ENCODE measurements around the gene RRP1. TPM values are rescaled to one million over a fixed set of nuclear protein-coding genes. Genes with fewer than 3 reads are reported as not detected.

Gene RRP1
- total RNA-seq, 1 experiment from 2014 or later = 76.7 TPM

GRCh38 chr21:43848771-43849170, 59.4 kb downstream of the RRP1 start:
- Histone ChIP-seq H3K27ac (ENCODE audit: insufficient read length, low read depth, low read length) (no peak overlapping the region), H3K27me3 (ENCODE audit: insufficient read depth, low read length) (no peaks in the 10 kb centered on the region), H2AK5ac (ENCODE audit: insufficient read length, low read length) (no peak overlapping the region), H4K91ac (ENCODE audit: insufficient read length, low read depth, low read length) (no peak overlapping the region), H2BK120ac (ENCODE audit: low read depth, low read length, poor library complexity, severe bottlenecking) (no peak overlapping the region), H3K14ac (ENCODE audit: insufficient read depth, low read length) (no peak overlapping the region), H3K56ac (ENCODE audit: insufficient read length, low read depth, low read length) (no peak overlapping the region), H3K9ac (ENCODE audit: extremely low read depth, insufficient read length, low read length) (no peak overlapping the region), H3K4me2 (ENCODE audit: insufficient read depth, insufficient read length, low read length) (no peak overlapping the region), H4K5ac (ENCODE audit: insufficient read length, low read depth, low read length) (no peak overlapping the region), H2BK12ac (ENCODE audit: insufficient read length, low read depth, low read length) (no peak overlapping the region), H3K79me1 (ENCODE audit: insufficient read depth, low read depth, low read length, poor library complexity, severe bottlenecking) (no peaks in the 10 kb centered on the region), H2AFZ (ENCODE audit: low read length) (no peak overlapping the region), H3K23ac (ENCODE audit: insufficient read length, low read depth, low read length) (no peak overlapping the region), H3K23me2 (ENCODE audit: insufficient read length, low read depth, low read length, poor library complexity, severe bottlenecking) (no peaks in the 10 kb centered on the region), H3K9me3 (ENCODE audit: control insufficient read depth, low read depth, low read length) (no peaks in the 10 kb centered on the region), H3K79me2 (ENCODE audit: insufficient read depth, low read length) (no peaks in the 10 kb centered on the region), H4K8ac (replicated peaks; ENCODE audit: insufficient read length, low read depth, low read length) (no peak overlapping the region), H2BK20ac (ENCODE audit: low read depth, low read length, poor library complexity, severe bottlenecking) (no peak overlapping the region), H3K4ac (ENCODE audit: low read depth, low read length) (no peak overlapping the region), H3K18ac (ENCODE audit: insufficient read length, low read depth, low read length) (no peak overlapping the region), H3K4me1 (ENCODE audit: insufficient read depth, low read length) (no peaks in the 10 kb centered on the region), H4K20me1 (ENCODE audit: control insufficient read depth, insufficient read depth, insufficient read length) (no peaks in the 10 kb centered on the region), H3T11ph (ENCODE audit: low read length) (no peak overlapping the region), H2BK15ac (ENCODE audit: low read depth, low read length) (no peak overlapping the region), H2BK5ac (ENCODE audit: insufficient read length, low read length) (no peak overlapping the region)
- H3K9me3 Mint-ChIP-seq = no peaks in the 10 kb centered on the region; a peak in 1 of 5 replicates
- no peak overlapping the region for H3K4me3 Mint-ChIP-seq
- H3K36me3 Mint-ChIP-seq (ENCODE audit: insufficient read depth in 1 of 3, low read depth in 3 of 3) = no peaks in the 10 kb centered on the region
- H3K4me1 Mint-ChIP-seq = peaks cover 2 to 4% of the 10 kb centered on the region in 2 experiments; a peak in 2 of 4 replicates
- H3K27ac Mint-ChIP-seq = no peak overlapping the region
- WGBS (ENCODE audit: extremely low coverage, insufficient read length, low lambda C conversion rate) = no CpG with 5 or more reads among the region's 10 CpGs
- no peak for DNase-seq
- TF ChIP-seq, protein P1, sequence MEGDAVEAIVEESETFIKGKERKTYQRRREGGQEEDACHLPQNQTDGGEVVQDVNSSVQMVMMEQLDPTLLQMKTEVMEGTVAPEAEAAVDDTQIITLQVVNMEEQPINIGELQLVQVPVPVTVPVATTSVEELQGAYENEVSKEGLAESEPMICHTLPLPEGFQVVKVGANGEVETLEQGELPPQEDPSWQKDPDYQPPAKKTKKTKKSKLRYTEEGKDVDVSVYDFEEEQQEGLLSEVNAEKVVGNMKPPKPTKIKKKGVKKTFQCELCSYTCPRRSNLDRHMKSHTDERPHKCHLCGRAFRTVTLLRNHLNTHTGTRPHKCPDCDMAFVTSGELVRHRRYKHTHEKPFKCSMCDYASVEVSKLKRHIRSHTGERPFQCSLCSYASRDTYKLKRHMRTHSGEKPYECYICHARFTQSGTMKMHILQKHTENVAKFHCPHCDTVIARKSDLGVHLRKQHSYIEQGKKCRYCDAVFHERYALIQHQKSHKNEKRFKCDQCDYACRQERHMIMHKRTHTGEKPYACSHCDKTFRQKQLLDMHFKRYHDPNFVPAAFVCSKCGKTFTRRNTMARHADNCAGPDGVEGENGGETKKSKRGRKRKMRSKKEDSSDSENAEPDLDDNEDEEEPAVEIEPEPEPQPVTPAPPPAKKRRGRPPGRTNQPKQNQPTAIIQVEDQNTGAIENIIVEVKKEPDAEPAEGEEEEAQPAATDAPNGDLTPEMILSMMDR (conservative IDR thresholded peaks at IDR 0.05) = no peak
- H3K27me3 Mint-ChIP-seq (ENCODE audit: low read depth) = peaks cover 8% of the 10 kb centered on the region

Data from H9 (cell line).